Fibroblast of villous mesenchyme (primary cell): ENCODE results near the gene APOM. TPM values are rescaled to one million over a fixed set of nuclear protein-coding genes. Genes with fewer than 3 reads are reported as not detected.

Experiments used
- DNase-seq: peaks from one replicate; pipeline ENCODE4 v3.0.0-alpha.2; 2010; ENCODE audit warnings: low read depth
- H3K4me3 ChIP-seq: 2 replicates; pipeline ENCODE4 v1.5.1; 2011; ENCODE audit warnings: low read depth, mild to moderate bottlenecking, low read length
- total RNA-seq: library from RNA; depleted of rRNA; stranded (reverse); fragments of >200 nt; gene quantifications from 2 replicates; pipeline ENCODE4 v1.2.3, GENCODE V29; 2012
- TF ChIP-seq, protein P1 (sequence below): IDR thresholded peaks from 2 replicates; pipeline ENCODE4 v1.5.1; 2012; ENCODE audit warnings: low read depth, mild to moderate bottlenecking, low read length; ENCODE audit not compliant: insufficient read depth

Gene APOM
- total RNA-seq, 1 donor: 0.43 TPM

DNA sequence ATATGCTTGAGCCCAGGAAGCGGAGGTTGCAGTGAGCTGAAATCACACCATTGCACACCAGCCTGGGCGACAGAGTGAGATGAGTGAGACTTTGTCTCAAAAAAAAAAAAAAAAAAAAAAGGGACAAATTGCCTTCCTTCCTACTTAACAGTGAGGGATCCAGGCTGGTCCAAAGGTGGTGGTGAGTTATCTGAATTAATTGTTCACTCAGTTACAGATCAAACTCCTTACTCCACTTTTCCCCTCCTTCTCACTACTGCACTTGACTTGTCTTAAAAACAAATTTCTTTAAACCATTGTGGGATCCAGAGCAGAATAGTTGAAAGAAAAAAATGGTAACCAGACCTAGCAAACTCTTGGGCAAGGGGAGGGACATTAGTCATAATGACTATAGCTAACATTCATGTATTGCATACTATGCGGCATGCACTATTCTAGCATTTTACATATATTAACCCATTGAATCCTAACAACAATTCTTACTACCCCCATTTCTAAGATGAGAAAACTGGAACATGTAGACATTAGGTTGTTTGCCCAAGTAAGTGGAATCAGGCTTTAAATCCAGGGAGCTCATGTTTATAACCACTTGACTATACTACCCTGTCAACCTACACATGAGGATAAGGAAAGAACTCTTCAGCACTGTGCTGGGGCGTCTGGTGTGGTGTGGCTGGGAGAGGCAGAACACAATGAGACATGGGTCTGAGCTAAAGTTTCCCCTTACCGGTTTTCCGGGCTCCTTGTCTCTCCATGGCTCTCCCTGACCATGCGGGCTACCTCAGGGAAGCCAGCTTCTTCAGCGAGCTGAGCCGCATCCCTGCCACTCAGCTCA lies 7.6 kb downstream of the APOM start:
- TF ChIP-seq, protein P1, sequence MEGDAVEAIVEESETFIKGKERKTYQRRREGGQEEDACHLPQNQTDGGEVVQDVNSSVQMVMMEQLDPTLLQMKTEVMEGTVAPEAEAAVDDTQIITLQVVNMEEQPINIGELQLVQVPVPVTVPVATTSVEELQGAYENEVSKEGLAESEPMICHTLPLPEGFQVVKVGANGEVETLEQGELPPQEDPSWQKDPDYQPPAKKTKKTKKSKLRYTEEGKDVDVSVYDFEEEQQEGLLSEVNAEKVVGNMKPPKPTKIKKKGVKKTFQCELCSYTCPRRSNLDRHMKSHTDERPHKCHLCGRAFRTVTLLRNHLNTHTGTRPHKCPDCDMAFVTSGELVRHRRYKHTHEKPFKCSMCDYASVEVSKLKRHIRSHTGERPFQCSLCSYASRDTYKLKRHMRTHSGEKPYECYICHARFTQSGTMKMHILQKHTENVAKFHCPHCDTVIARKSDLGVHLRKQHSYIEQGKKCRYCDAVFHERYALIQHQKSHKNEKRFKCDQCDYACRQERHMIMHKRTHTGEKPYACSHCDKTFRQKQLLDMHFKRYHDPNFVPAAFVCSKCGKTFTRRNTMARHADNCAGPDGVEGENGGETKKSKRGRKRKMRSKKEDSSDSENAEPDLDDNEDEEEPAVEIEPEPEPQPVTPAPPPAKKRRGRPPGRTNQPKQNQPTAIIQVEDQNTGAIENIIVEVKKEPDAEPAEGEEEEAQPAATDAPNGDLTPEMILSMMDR: no peak
- no peak for DNase-seq
- H3K4me3 ChIP-seq: peak overlapping the region; percentile 96

GRCh38 chr6:31663961-31664789 lies 8.5 kb downstream of the APOM start:
- DNase-seq: peak; percentile 80
- TF ChIP-seq, protein P1: no peak
- peak overlapping the region; percentile 96 for H3K4me3 ChIP-seq

- TF ChIP-seq, protein P1: no peak
- H3K4me3 ChIP-seq: peak within 1 kb of the TSS; percentile 96
- DNase-seq: peak; percentile 97
Observed at GRCh38 chr6:31664790-31665500, 9.3 kb downstream of the APOM start, which contains the start of gene GPANK1. Gene GPANK1 (minus strand): TSS chr6:31664997. CDS start chr6:31664478, 519 bp downstream.

GRCh38 chr6:31665501-31666336 lies 10.0 kb downstream of the APOM start, which contains the start of gene CSNK2B:
Gene CSNK2B (plus strand): TSS chr6:31666080. CDS start chr6:31666832, 752 bp downstream.
- H3K4me3 ChIP-seq: peak within 1 kb of the TSS; percentile 96
- TF ChIP-seq, protein P1: no peak
- peak; percentile 97 for DNase-seq

DNA sequence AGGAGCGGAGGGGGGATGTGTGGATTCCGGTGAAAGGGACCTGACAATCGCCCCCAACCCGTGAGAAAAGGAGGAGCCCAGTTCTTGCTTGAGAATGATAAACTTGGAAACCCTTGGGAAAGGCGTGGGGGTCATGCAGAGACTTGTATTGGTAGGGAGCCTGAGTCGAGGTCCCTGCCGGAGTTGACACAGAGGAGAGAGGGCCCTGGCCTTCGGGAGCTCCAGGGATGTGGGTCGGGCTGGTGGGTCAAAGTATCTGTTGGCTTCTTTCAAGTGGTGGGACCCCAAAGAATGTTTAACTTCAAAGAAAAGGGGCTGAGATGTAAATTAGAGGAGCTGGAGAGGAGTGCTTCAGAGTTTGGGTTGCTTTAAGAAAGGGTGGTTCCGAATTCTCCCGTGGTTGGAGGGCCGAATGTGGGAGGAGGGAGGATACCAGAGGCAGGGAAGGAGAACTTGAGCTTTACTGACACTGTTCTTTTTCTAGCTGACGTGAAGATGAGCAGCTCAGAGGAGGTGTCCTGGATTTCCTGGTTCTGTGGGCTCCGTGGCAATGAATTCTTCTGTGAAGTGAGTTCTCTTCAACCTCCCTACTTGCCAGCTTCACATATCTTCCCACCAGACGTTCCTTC lies 10.8 kb downstream of the APOM start:
- DNase-seq: no peak
- TF ChIP-seq, protein P1: no peak

GRCh38 chr6:31669676-31670075 lies 14.0 kb downstream of the APOM start, which contains the start of gene LY6G5B:
Gene LY6G5B (plus strand): TSS chr6:31669976. CDS start chr6:31670951, 975 bp downstream.
- DNase-seq: no peak
- no peak within 1 kb of the TSS for H3K4me3 ChIP-seq
- TF ChIP-seq, protein P1: no peak

More for the DNA sequence above, 10.8 kb downstream of the APOM start:
- peak overlapping the region; percentile 96 for H3K4me3 ChIP-seq
